Gastroesophageal sphincter (tissue), 4 donors: ENCODE data around the gene NRAP. TPM values are rescaled to one million over a fixed set of nuclear protein-coding genes. Genes with fewer than 3 reads are reported as not detected.

ENCODE experiments used
- ATAC-seq: fragments of 150-250 bp; one replicate; pipeline ENCODE4 v1.9.1; 2016; ENCODE audit warnings: mild to moderate bottlenecking, moderate library complexity
- H3K27ac ChIP-seq, 4 donors: fragments of 200-600 bp; sonication (generic) in 3 of 4; 1 replicate in 3 of 4; 2 replicates in 1 of 4; pipeline ENCODE4 v1.5.1; 2016 to 2019
- H3K27me3 ChIP-seq: fragments of 200-600 bp; sonication (generic); one replicate; pipeline ENCODE4 v1.5.1; 2019
- H3K36me3 ChIP-seq, 2 donors: fragments of 200-600 bp; sonication (generic); one replicate each; pipeline ENCODE4 v1.5.1; 2019; ENCODE audit warnings: control low read depth in 1 of 2
- H3K4me1 ChIP-seq, 3 donors: fragments of 200-600 bp; sonication (generic); 1 replicate in 2 of 3; 2 replicates in 1 of 3; pipeline ENCODE4 v1.5.1; 2016 to 2019; ENCODE audit warnings: control low read depth in 2 of 3
- H3K4me3 ChIP-seq, 2 donors: fragments of 200-600 bp; sonication (generic); one replicate each; pipeline ENCODE4 v1.5.1; 2019; ENCODE audit warnings: mild to moderate bottlenecking in 1 of 2, moderate library complexity in 1 of 2
- H3K9me3 ChIP-seq, 3 donors: fragments of 200-600 bp; sonication (generic); one replicate each; pipeline ENCODE4 v1.5.1; 2017 to 2019; ENCODE audit warnings: control low read depth in 2 of 3
- CTCF ChIP-seq, 4 experiments: fragments of 200-600 bp in 2 of 4; fragments of 450-650 bp in 2 of 4; sonication (generic) in 1 of 4; IDR thresholded peaks; one replicate each; pipeline ENCODE4 v1.5.1; 2017 to 2019; ENCODE audit warnings: antibody characterized with exemption in 4 of 4, mild to moderate bottlenecking in 2 of 4, moderate library complexity in 2 of 4
- EP300 ChIP-seq: sonication (generic); formaldehyde crosslinking; IDR thresholded peaks from one replicate; pipeline ENCODE4 v1.6.1; 2017; ENCODE audit warnings: antibody characterized with exemption, mild to moderate bottlenecking
- POLR2A ChIP-seq, 2 donors: fragments of 450-650 bp; IDR thresholded peaks; one replicate each; pipeline ENCODE4 v1.6.1; 2017; ENCODE audit warnings: antibody characterized with exemption in 2 of 2, mild to moderate bottlenecking in 2 of 2, moderate library complexity in 1 of 2
- POLR2AphosphoS5 ChIP-seq: sonication (generic); formaldehyde crosslinking; IDR thresholded peaks from one replicate; pipeline ENCODE4 v1.6.1; 2017; ENCODE audit warnings: antibody characterized with exemption
- WGBS, 2 donors: methylation state at CpG; one replicate each; pipeline ENCODE4 v1.1.5; 2018; ENCODE audit warnings: low coverage in 1 of 2; 5-methylcytosine and 5-hydroxymethylcytosine counted together
- total RNA-seq, 4 donors: library from RNA; depleted of rRNA; stranded (reverse); fragments of >200 nt; gene quantifications; one replicate each; pipeline ENCODE4 v1.1.0, GENCODE V29; 2016

Gene NRAP
- total RNA-seq, 4 donors from 2014 or later = under 0.01 TPM; not detected in 3

GRCh38 chr10:113630929-113631533 lies 32.8 kb downstream of the NRAP start:
- WGBS, 2 donors = 82 to 93% methylated on average over 3 to 4 of the region's 5 CpGs
- TF ChIP-seq EP300 (no peak), POLR2AphosphoS5 (no peak), CTCF (IDR thresholded peaks at IDR 0.05) (no peak), POLR2A (IDR thresholded peaks at IDR 0.05) (no peak)
- no peaks in the 10 kb centered on the region for H3K9me3 ChIP-seq
- no peaks in the 10 kb centered on the region for H3K27me3 ChIP-seq
- peaks cover 0 to 23% (median 6%) of the 10 kb centered on the region in 3 donors for H3K4me1 ChIP-seq
- no peak overlapping the region for H3K4me3 ChIP-seq
- no peak overlapping the region for H3K27ac ChIP-seq
- ATAC-seq = no peak
- no peaks in the 10 kb centered on the region for H3K36me3 ChIP-seq

- Histone ChIP-seq H3K36me3 (no peaks in the 10 kb centered on the region), H3K9me3 (no peaks in the 10 kb centered on the region), H3K27me3 (no peaks in the 10 kb centered on the region), H3K4me1 (peaks cover 0 to 23% (median 6%) of the 10 kb centered on the region in 3 donors), H3K4me3 (no peak overlapping the region), H3K27ac (no peak overlapping the region)
- WGBS, 2 donors = 100% methylated on average over 1 of the region's 2 CpGs
- no peak for ATAC-seq
- TF ChIP-seq POLR2AphosphoS5 (no peak), POLR2A (IDR thresholded peaks at IDR 0.05) (no peak), CTCF (IDR thresholded peaks at IDR 0.05) (no peak), EP300 (no peak)
These were observed 35.2 kb downstream of the NRAP start for GRCh38 chr10:113628607-113629153.

- H3K27ac ChIP-seq = no peak overlapping the region
These were observed 36.0 kb downstream of the NRAP start for GRCh38 chr10:113627836-113628235.

GRCh38 chr10:113626809-113627355 lies 37.0 kb downstream of the NRAP start:
- peaks cover 0 to 23% (median 6%) of the 10 kb centered on the region in 3 donors for H3K4me1 ChIP-seq
- H3K27me3 ChIP-seq = no peaks in the 10 kb centered on the region
- no peak overlapping the region for H3K4me3 ChIP-seq
- 47 to 58% methylated on average over 2 of the region's 5 CpGs for whole genome bisulfite sequencing, 2 donors
- TF ChIP-seq POLR2AphosphoS5 (no peak), POLR2A (IDR thresholded peaks at IDR 0.05) (no peak), EP300 (no peak), CTCF (IDR thresholded peaks at IDR 0.05) (no peak)
- no peaks in the 10 kb centered on the region for H3K36me3 ChIP-seq
- no peak overlapping the region for H3K27ac ChIP-seq
- H3K9me3 ChIP-seq = no peaks in the 10 kb centered on the region
- no peak for ATAC-seq

More at GRCh38 chr10:113627836-113628235, 36.0 kb downstream of the NRAP start:
- no peak for ATAC-seq
- 25 to 51% methylated on average over 5 to 6 of the region's 6 CpGs for WGBS, 2 donors
- Histone ChIP-seq H3K36me3 (no peaks in the 10 kb centered on the region), H3K9me3 (no peaks in the 10 kb centered on the region), H3K27me3 (no peaks in the 10 kb centered on the region), H3K4me1 (peaks cover 0 to 23% (median 6%) of the 10 kb centered on the region in 3 donors), H3K4me3 (no peak overlapping the region)
- no peak for TF ChIP-seq POLR2AphosphoS5
- no peak for TF ChIP-seq EP300
- TF ChIP-seq POLR2A (IDR thresholded peaks at IDR 0.05) = no peak
- no peak for TF ChIP-seq CTCF (IDR thresholded peaks at IDR 0.05)
